Embryonic facial prominence (tissue), 1 donor: ENCODE results near the gene NRXN3.

Experiments
- DNase-seq: peaks from one replicate; pipeline ENCODE4 v3.0.0-alpha.2; 2016; ENCODE audit errors: extremely low spot score

Gene NRXN3

GRCh38 chr14:78637489-78637888 lies 467.3 kb downstream of the NRXN3 start:
- no peak for DNase-seq

- no peak for DNase-seq
Observed at GRCh38 chr14:78637908-78638475, 467.8 kb downstream of the NRXN3 start.

- DNase-seq = no peak
Observed at GRCh38 chr14:78638926-78639325, 468.8 kb downstream of the NRXN3 start.

GRCh38 chr14:78644824-78645559 lies 474.8 kb downstream of the NRXN3 start:
- DNase-seq = no peak

- no peak for DNase-seq
Observed at GRCh38 chr14:78652727-78653126, 482.6 kb downstream of the NRXN3 start.

GRCh38 chr14:78653173-78653572 lies 483.0 kb downstream of the NRXN3 start:
- no peak for DNase-seq

- DNase-seq = no peak
Observed at GRCh38 chr14:78657451-78657850, 487.3 kb downstream of the NRXN3 start.

- no peak for DNase-seq
Observed at GRCh38 chr14:78664841-78665240, 494.7 kb downstream of the NRXN3 start.

- no peak for DNase-seq
Observed at GRCh38 chr14:78666336-78667056, 496.3 kb downstream of the NRXN3 start.

- no peak for DNase-seq
Observed at GRCh38 chr14:78667141-78667540, 497.0 kb downstream of the NRXN3 start.

GRCh38 chr14:78673845-78674244 lies 503.7 kb downstream of the NRXN3 start:
- DNase-seq = no peak

- no peak for DNase-seq
Observed at GRCh38 chr14:78674820-78675219, 504.6 kb downstream of the NRXN3 start.

- DNase-seq = no peak
Observed at GRCh38 chr14:78683206-78683605, 513.0 kb downstream of the NRXN3 start.

GRCh38 chr14:78683981-78684380 lies 513.8 kb downstream of the NRXN3 start:
- DNase-seq = no peak

- DNase-seq = no peak
Observed at GRCh38 chr14:78688503-78688902, 518.3 kb downstream of the NRXN3 start.

- no peak for DNase-seq
Observed at GRCh38 chr14:78690836-78691235, 520.7 kb downstream of the NRXN3 start.

GRCh38 chr14:78697341-78697740 lies 527.2 kb downstream of the NRXN3 start:
- peak; percentile 11 for DNase-seq

GRCh38 chr14:78698991-78699390 lies 528.8 kb downstream of the NRXN3 start:
- no peak for DNase-seq

- DNase-seq = no peak
Observed at GRCh38 chr14:78700236-78700635, 530.1 kb downstream of the NRXN3 start.

- DNase-seq = no peak
Observed at GRCh38 chr14:78701246-78701645, 531.1 kb downstream of the NRXN3 start.

- no peak for DNase-seq
Observed at GRCh38 chr14:78704965-78705364, 534.8 kb downstream of the NRXN3 start.

- no peak for DNase-seq
Observed at GRCh38 chr14:78705989-78706388, 535.8 kb downstream of the NRXN3 start.
